ENCODE results near the gene UBAP2.

The UBAP2 gene

DNA sequence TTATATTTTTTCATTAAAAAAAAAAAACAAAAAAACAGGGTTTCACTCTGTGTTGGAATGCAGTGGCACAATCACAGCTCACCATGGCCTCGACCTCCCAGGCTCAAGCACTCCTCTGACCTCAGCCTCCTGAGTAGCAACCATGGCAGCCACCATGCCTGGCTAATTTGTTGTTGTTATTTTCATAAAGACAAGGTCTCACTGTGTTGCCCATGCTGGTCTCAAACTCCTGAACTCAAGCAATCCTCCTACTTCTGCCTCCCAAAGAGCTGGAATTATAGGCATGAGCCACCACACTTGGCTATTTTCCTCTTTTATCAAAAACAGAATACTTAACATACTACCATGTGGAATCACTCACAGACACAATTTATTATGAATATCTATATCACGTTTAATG is 46.7 kb downstream of the UBAP2 start:
- H3K4me3 ChIP-seq (ENCODE audit: insufficient read depth, low read length, poor library complexity, severe bottlenecking): no peak overlapping the region
- H3K9me3 ChIP-seq (ENCODE audit: insufficient read depth, low read length): no peaks in the 10 kb centered on the region
- H3K36me3 ChIP-seq (ENCODE audit: low read length): peaks cover 24% of the 10 kb centered on the region
- H3K9ac ChIP-seq (ENCODE audit: low read length): no peak overlapping the region
- no peak overlapping the region for H3K27ac ChIP-seq (ENCODE audit: low read depth, low read length)
- H3K4me2 ChIP-seq (ENCODE audit: low read depth, low read length, poor library complexity, severe bottlenecking): no peak overlapping the region
- no peaks in the 10 kb centered on the region for H3K27me3 ChIP-seq (ENCODE audit: low read length)
- no peak for TF ChIP-seq EZH2phosphoT487 (conservative IDR thresholded peaks at IDR 0.05; ENCODE audit: low read length)
- TF ChIP-seq, protein P1, sequence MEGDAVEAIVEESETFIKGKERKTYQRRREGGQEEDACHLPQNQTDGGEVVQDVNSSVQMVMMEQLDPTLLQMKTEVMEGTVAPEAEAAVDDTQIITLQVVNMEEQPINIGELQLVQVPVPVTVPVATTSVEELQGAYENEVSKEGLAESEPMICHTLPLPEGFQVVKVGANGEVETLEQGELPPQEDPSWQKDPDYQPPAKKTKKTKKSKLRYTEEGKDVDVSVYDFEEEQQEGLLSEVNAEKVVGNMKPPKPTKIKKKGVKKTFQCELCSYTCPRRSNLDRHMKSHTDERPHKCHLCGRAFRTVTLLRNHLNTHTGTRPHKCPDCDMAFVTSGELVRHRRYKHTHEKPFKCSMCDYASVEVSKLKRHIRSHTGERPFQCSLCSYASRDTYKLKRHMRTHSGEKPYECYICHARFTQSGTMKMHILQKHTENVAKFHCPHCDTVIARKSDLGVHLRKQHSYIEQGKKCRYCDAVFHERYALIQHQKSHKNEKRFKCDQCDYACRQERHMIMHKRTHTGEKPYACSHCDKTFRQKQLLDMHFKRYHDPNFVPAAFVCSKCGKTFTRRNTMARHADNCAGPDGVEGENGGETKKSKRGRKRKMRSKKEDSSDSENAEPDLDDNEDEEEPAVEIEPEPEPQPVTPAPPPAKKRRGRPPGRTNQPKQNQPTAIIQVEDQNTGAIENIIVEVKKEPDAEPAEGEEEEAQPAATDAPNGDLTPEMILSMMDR (IDR thresholded peaks at IDR 0.05; ENCODE audit: insufficient read depth, low read length, poor library complexity, severe bottlenecking): no peak
- no peak overlapping the region for H2AFZ ChIP-seq (ENCODE audit: low read depth, low read length, severe bottlenecking)
- H3F3A ChIP-seq (ENCODE audit: insufficient read depth): peaks cover 14% of the 10 kb centered on the region; the same call in 1 of the 2 replicates
- H3K79me2 ChIP-seq (ENCODE audit: insufficient read depth, low read length): peaks cover 42% of the 10 kb centered on the region
- H3K9me2 ChIP-seq (replicated peaks; ENCODE audit: insufficient read depth, low read length): no peaks in the 10 kb centered on the region
- peaks cover 3% of the 10 kb centered on the region; the same call in 1 of the 2 replicates for H4K20me1 ChIP-seq (ENCODE audit: low read depth, low read length)

DNA sequence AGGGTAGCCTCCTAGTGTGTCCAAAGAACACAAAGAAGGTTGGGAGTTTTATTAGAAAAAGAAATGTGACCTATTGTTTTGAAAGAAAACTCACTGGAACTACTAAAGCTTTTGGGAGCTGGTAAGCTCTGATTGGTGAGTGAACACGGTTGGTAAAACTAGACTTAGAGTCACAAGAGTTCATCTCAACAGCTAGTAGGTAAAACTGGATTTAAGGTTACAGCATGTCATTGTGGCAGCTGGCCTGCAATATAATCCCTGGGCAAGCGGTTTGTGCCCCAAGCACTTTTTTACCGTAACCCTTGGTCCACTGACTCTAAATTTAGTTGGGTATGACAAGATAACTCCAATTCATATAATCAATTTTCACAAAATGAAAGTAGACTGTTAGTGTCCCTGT is 47.4 kb downstream of the UBAP2 start:
- Histone ChIP-seq H3K27me3 (ENCODE audit: low read length) (no peaks in the 10 kb centered on the region), H2AFZ (ENCODE audit: low read depth, low read length, severe bottlenecking) (no peak overlapping the region), H3K27ac (ENCODE audit: low read depth, low read length) (no peak overlapping the region), H3K79me2 (ENCODE audit: insufficient read depth, low read length) (peaks cover 38% of the 10 kb centered on the region), H3K4me3 (ENCODE audit: insufficient read depth, low read length, poor library complexity, severe bottlenecking) (no peak overlapping the region), H4K20me1 (ENCODE audit: low read depth, low read length) (peaks cover 3% of the 10 kb centered on the region; the same call in 1 of the 2 replicates), H3K36me3 (ENCODE audit: low read length) (peaks cover 29% of the 10 kb centered on the region), H3K9ac (ENCODE audit: low read length) (no peak overlapping the region), H3K4me2 (ENCODE audit: low read depth, low read length, poor library complexity, severe bottlenecking) (no peak overlapping the region), H3K9me3 (ENCODE audit: insufficient read depth, low read length) (no peaks in the 10 kb centered on the region), H3K9me2 (replicated peaks; ENCODE audit: insufficient read depth, low read length) (no peaks in the 10 kb centered on the region), H3F3A (ENCODE audit: insufficient read depth) (peaks cover 14% of the 10 kb centered on the region; the same call in 1 of the 2 replicates)
- TF ChIP-seq, protein P1 (IDR thresholded peaks at IDR 0.05; ENCODE audit: insufficient read depth, low read length, poor library complexity, severe bottlenecking): no peak
- TF ChIP-seq EZH2phosphoT487 (conservative IDR thresholded peaks at IDR 0.05; ENCODE audit: low read length): no peak

DNA sequence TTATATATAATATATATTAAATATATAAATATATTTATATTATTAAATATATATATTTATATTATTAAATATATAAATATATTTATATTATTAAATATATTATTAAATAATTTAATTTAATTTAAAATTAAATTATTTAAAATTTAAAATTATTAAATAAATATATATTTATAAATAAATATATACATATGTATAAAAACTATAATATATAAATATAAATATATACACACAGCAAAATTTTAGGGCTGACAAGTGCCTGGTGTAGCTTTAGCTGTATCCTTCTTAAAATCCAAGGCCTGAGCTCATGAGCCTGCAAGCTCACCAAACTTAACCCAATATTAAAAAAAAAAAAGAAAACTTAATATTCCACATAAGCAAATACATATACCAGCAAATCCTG is 53.2 kb downstream of the UBAP2 start:
- Histone ChIP-seq H3K9ac (ENCODE audit: low read length) (no peak overlapping the region), H3K27me3 (ENCODE audit: low read length) (no peaks in the 10 kb centered on the region), H3K9me3 (ENCODE audit: insufficient read depth, low read length) (no peaks in the 10 kb centered on the region), H3K4me3 (ENCODE audit: insufficient read depth, low read length, poor library complexity, severe bottlenecking) (no peak overlapping the region), H2AFZ (ENCODE audit: low read depth, low read length, severe bottlenecking) (no peak overlapping the region), H3F3A (ENCODE audit: insufficient read depth) (peaks cover 13% of the 10 kb centered on the region), H3K9me2 (replicated peaks; ENCODE audit: insufficient read depth, low read length) (no peaks in the 10 kb centered on the region), H3K27ac (ENCODE audit: low read depth, low read length) (no peak overlapping the region), H4K20me1 (ENCODE audit: low read depth, low read length) (0 out of 2 replicates have a peak, but pooled peaks cover 4% of the 10 kb centered on the region), H3K4me2 (ENCODE audit: low read depth, low read length, poor library complexity, severe bottlenecking) (no peak overlapping the region), H3K36me3 (ENCODE audit: low read length) (peaks cover 51% of the 10 kb centered on the region), H3K79me2 (ENCODE audit: insufficient read depth, low read length) (peaks cover 45% of the 10 kb centered on the region)
- TF ChIP-seq EZH2phosphoT487 (conservative IDR thresholded peaks at IDR 0.05; ENCODE audit: low read length): no peak
- TF ChIP-seq, protein P1 (IDR thresholded peaks at IDR 0.05; ENCODE audit: insufficient read depth, low read length, poor library complexity, severe bottlenecking): no peak
